Testis (tissue), 3 donors: Measurements from ENCODE around the gene PSMA7. TPM values are rescaled to one million over a fixed set of nuclear protein-coding genes. Genes with fewer than 3 reads are reported as not detected.

Source experiments
- DNase-seq: peaks from one replicate; pipeline ENCODE4 v3.0.0-alpha.2; 2019
- H3K27ac ChIP-seq, 2 donors: fragments of 200-600 bp; sonication (generic); one replicate each; pipeline ENCODE4 v1.5.1; 2019
- H3K27me3 ChIP-seq: fragments of 200-600 bp; sonication (generic); one replicate; pipeline ENCODE4 v1.5.1; 2019
- H3K36me3 ChIP-seq: fragments of 200-600 bp; sonication (generic); one replicate; pipeline ENCODE4 v1.5.1; 2017; ENCODE audit warnings: low read depth; ENCODE audit errors: missing control alignments
- H3K4me1 ChIP-seq: fragments of 200-600 bp; sonication (generic); one replicate; pipeline ENCODE4 v1.5.1; 2019
- H3K4me3 ChIP-seq, 2 donors: fragments of 200-600 bp; sonication (generic); one replicate each; pipeline ENCODE4 v1.5.1; 2017 to 2019
- H3K9me3 ChIP-seq: fragments of 200-600 bp; sonication (generic); one replicate; pipeline ENCODE4 v1.5.1; 2017
- POLR2A ChIP-seq: fragments of 450-650 bp; IDR thresholded peaks from one replicate; pipeline ENCODE4 v1.6.1; 2017; ENCODE audit warnings: antibody characterized with exemption, mild to moderate bottlenecking, moderate library complexity
- WGBS, 2 donors: methylation state at CpG; one replicate each; pipeline ENCODE4 v1.1.5; 2018; 5-methylcytosine and 5-hydroxymethylcytosine counted together
- intact Hi-C: fragments of 100-400 bp; cut with DNase I; formaldehyde crosslinking; loops from one replicate; pipeline ENCODE4 v1.15.1; 2023; ENCODE audit warnings: low total_unique reads
- polyA plus RNA-seq: library from polyadenylated mRNA; stranded (reverse); fragments of 350-450 nt; fragmentation: Illumina TruSeq; extraction: RNeasy Lipid Tissue Mini Kit (QIAGEN cat#74804); gene quantifications from one replicate; pipeline ENCODE4 v1.2.3, GENCODE V29; 2014; ENCODE audit warnings: low read depth, low replicate concordance; ENCODE audit not compliant: insufficient read depth
- total RNA-seq, 2 donors: library from RNA; depleted of rRNA; stranded (reverse); fragments of >200 nt; gene quantifications; one replicate each; pipeline ENCODE4 v1.2.3, GENCODE V29; 2016
- TF ChIP-seq, protein P1 (sequence below), 3 experiments: fragments of 450-650 bp in 2 of 3; fragments of 200-600 bp in 1 of 3; sonication (generic) in 1 of 3; IDR thresholded peaks; one replicate each; pipeline ENCODE4 v1.5.1; 2016 to 2019; ENCODE audit warnings: antibody characterized with exemption in 3 of 3, mild to moderate bottlenecking in 2 of 3, moderate library complexity in 1 of 3

The PSMA7 gene
- total and polyA plus RNA-seq, 3 donors from 2014 or later = 124 to 203 (median 146) TPM

- no peaks in the 10 kb centered on the region for H3K27me3 ChIP-seq
- no peaks in the 10 kb centered on the region for H3K9me3 ChIP-seq
- no peaks in the 10 kb centered on the region for H3K36me3 ChIP-seq
- H3K27ac ChIP-seq = no peak overlapping the region
- TF ChIP-seq, protein P1, sequence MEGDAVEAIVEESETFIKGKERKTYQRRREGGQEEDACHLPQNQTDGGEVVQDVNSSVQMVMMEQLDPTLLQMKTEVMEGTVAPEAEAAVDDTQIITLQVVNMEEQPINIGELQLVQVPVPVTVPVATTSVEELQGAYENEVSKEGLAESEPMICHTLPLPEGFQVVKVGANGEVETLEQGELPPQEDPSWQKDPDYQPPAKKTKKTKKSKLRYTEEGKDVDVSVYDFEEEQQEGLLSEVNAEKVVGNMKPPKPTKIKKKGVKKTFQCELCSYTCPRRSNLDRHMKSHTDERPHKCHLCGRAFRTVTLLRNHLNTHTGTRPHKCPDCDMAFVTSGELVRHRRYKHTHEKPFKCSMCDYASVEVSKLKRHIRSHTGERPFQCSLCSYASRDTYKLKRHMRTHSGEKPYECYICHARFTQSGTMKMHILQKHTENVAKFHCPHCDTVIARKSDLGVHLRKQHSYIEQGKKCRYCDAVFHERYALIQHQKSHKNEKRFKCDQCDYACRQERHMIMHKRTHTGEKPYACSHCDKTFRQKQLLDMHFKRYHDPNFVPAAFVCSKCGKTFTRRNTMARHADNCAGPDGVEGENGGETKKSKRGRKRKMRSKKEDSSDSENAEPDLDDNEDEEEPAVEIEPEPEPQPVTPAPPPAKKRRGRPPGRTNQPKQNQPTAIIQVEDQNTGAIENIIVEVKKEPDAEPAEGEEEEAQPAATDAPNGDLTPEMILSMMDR (IDR thresholded peaks at IDR 0.05) = no peak
- TF ChIP-seq POLR2A = no peak
- H3K4me1 ChIP-seq = no peaks in the 10 kb centered on the region
- WGBS, 2 donors = 85 to 94% methylated on average over 23 to 30 of the region's 30 CpGs
- intact Hi-C loops = no loop called here
- no peak overlapping the region for H3K4me3 ChIP-seq
- DNase-seq = no peak
Measured at GRCh38 chr20:62096421-62097380, 46.5 kb downstream of the PSMA7 start.

GRCh38 chr20:62089393-62089792 lies 53.8 kb downstream of the PSMA7 start:
- intact Hi-C loops = no loop called here
- TF ChIP-seq, protein P1 (IDR thresholded peaks at IDR 0.05) = no peak
- no peak for TF ChIP-seq POLR2A

GRCh38 chr20:62088258-62089127 lies 54.7 kb downstream of the PSMA7 start:
- Histone ChIP-seq H3K9me3 (no peaks in the 10 kb centered on the region), H3K36me3 (no peaks in the 10 kb centered on the region), H3K27ac (no peak overlapping the region), H3K4me3 (no peak overlapping the region), H3K27me3 (no peaks in the 10 kb centered on the region), H3K4me1 (no peaks in the 10 kb centered on the region)
- 69 to 70% methylated on average over 15 of the region's 15 CpGs for WGBS, 2 donors
- TF ChIP-seq POLR2A = no peak
- TF ChIP-seq, protein P1 (IDR thresholded peaks at IDR 0.05) = no peak
- DNase-seq = no peak
- intact Hi-C loops = no loop called here

More at GRCh38 chr20:62089393-62089792, 53.8 kb downstream of the PSMA7 start:
- Histone ChIP-seq H3K36me3 (no peaks in the 10 kb centered on the region), H3K27me3 (no peaks in the 10 kb centered on the region), H3K9me3 (no peaks in the 10 kb centered on the region), H3K4me1 (no peaks in the 10 kb centered on the region), H3K27ac (no peak overlapping the region), H3K4me3 (no peak overlapping the region)
- WGBS, 2 donors = 50 to 53% methylated on average over 3 of the region's 3 CpGs
- no peak for DNase-seq

GRCh38 chr20:62087632-62088031 lies 55.6 kb downstream of the PSMA7 start:
- H3K4me3 ChIP-seq = no peak overlapping the region
- 71 to 94% methylated on average over 17 of the region's 17 CpGs for WGBS, 2 donors
- intact Hi-C loops = no loop called here

More at GRCh38 chr20:62087632-62088031, 55.6 kb downstream of the PSMA7 start:
- no peak for DNase-seq
- Histone ChIP-seq H3K9me3 (no peaks in the 10 kb centered on the region), H3K27ac (no peak overlapping the region), H3K27me3 (no peaks in the 10 kb centered on the region), H3K36me3 (no peaks in the 10 kb centered on the region), H3K4me1 (no peaks in the 10 kb centered on the region)
- no peak for TF ChIP-seq POLR2A
- TF ChIP-seq, protein P1 (IDR thresholded peaks at IDR 0.05) = no peak
